Measurements from ENCODE around the gene IFITM5.

GRCh38 chr11:287821-288477 lies 11.4 kb downstream of the IFITM5 start:
- TF ChIP-seq CTCF (IDR thresholded peaks at IDR 0.05) (no peak), POLR2A (IDR thresholded peaks at IDR 0.05) (no peak)
